HG02678 (cell line): ENCODE data around the gene AANAT.

Source experiments
- ATAC-seq: cut with Tn5 transposase; IDR thresholded peaks from one replicate; pipeline ENCODE4 v1.9.1; 2021; ENCODE audit warnings: mild to moderate bottlenecking, moderate library complexity; ENCODE audit not compliant: unreplicated experiment

AANAT gene

GRCh38 chr17:76467809-76468633, 618 bp downstream of the AANAT start:
- ATAC-seq = no peak

GRCh38 chr17:76468634-76469010, 1.2 kb downstream of the AANAT start:
- ATAC-seq = no peak

- no peak for ATAC-seq
Measured at GRCh38 chr17:76469076-76469990, 1.9 kb downstream of the AANAT start.

GRCh38 chr17:76469991-76470739, 2.8 kb downstream of the AANAT start:
- ATAC-seq = no peak

GRCh38 chr17:76471498-76472257, 4.3 kb downstream of the AANAT start:
- ATAC-seq = no peak

GRCh38 chr17:76472258-76472645, 4.8 kb downstream of the AANAT start:
- no peak for ATAC-seq

- no peak for ATAC-seq
Measured at GRCh38 chr17:76472726-76473125, 5.3 kb downstream of the AANAT start.

- no peak for ATAC-seq
Measured at GRCh38 chr17:76473541-76473985, 6.2 kb downstream of the AANAT start.

- no peak for ATAC-seq
Measured at GRCh38 chr17:76474238-76474637, 6.8 kb downstream of the AANAT start.

GRCh38 chr17:76474894-76475293, 7.5 kb downstream of the AANAT start:
- ATAC-seq = no peak

GRCh38 chr17:76475302-76475701, 7.9 kb downstream of the AANAT start:
- no peak for ATAC-seq

- ATAC-seq = no peak
Measured at GRCh38 chr17:76476736-76477135, 9.3 kb downstream of the AANAT start.

- no peak for ATAC-seq
Measured at GRCh38 chr17:76477576-76477975, 10.2 kb downstream of the AANAT start.

GRCh38 chr17:76478097-76478496, 10.7 kb downstream of the AANAT start:
- no peak for ATAC-seq

GRCh38 chr17:76478730-76479514, 11.5 kb downstream of the AANAT start:
- ATAC-seq = no peak

- no peak for ATAC-seq
Measured at GRCh38 chr17:76479515-76480060, 12.2 kb downstream of the AANAT start.

- peak; percentile 2 for ATAC-seq
Measured at GRCh38 chr17:76480632-76481031, 13.2 kb downstream of the AANAT start.

GRCh38 chr17:76481071-76481655, 13.8 kb downstream of the AANAT start:
- ATAC-seq = peak; percentile 66

- ATAC-seq = no peak
Measured at GRCh38 chr17:76484228-76484725, 16.9 kb downstream of the AANAT start.
